ENCODE measurements around the gene DNASE1.

DNASE1 gene

DNA sequence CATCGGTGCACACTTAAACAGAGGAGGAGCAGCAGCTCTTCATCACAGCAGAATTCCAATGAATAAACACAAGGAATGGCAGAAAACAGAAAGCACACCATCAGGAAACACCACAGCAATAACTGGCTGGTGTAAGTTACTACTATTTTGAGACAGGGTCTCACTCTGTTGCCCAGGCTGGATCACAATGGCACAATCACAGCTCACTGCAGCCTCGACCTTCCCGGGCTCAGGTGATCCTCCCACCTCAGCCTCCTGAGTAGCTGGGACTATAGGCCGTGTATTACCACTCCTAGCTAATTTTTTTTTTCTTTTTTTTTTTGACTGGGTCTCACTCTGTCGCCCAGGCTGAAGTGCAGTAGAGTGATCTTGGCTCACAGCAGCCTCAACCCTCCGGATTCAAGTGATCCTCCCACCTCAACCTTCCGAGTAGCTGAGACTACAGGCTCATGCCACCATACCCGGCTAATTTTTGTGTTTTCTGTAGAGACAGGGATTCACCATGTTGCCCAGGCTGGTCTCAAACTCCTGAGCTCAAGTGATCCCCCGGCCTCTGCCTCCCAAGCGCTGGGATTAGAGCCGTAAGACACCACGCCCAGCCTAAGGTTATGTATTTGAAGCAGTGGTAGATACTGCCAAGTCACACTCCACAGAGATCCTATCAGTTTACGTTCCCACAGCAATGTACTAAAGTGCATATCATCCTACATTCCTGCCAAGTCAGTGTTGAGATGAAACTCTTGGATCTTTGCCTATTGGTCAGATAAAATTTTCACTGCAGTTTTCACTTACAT is 42.1 kb downstream of the DNASE1 start:
- no peak overlapping the region for H2BK5ac ChIP-seq (ENCODE audit: low read depth, low read length, poor library complexity, severe bottlenecking)
- H3K9me3 ChIP-seq (ENCODE audit: control insufficient read depth, low read length): no peaks in the 10 kb centered on the region
- H3K27me3 ChIP-seq (ENCODE audit: control insufficient read depth in 1 of 2, insufficient read depth in 1 of 2, low read length in 2 of 2): no peaks in the 10 kb centered on the region
- H2AK5ac ChIP-seq (ENCODE audit: low read length, severe bottlenecking): no peak overlapping the region
- no peak overlapping the region for H2BK15ac ChIP-seq (ENCODE audit: low read depth, poor library complexity, severe bottlenecking)
- no peak overlapping the region for H4K91ac ChIP-seq (ENCODE audit: low read length)
- no peak overlapping the region for H2BK120ac ChIP-seq (ENCODE audit: low read depth, low read length)
- H3K23ac ChIP-seq (ENCODE audit: low read length in 2 of 2): no peak overlapping the region
- H3K36me3 ChIP-seq (ENCODE audit: control insufficient read depth in 1 of 2, insufficient read depth in 2 of 2, low read depth in 1 of 2, low read length in 2 of 2): no peaks in the 10 kb centered on the region
- peak; percentile 46 for DNase-seq
- peak overlapping the region in 1 of 2 experiments; percentile 45 for H3K4me3 ChIP-seq (ENCODE audit: insufficient read depth in 1 of 2, low read depth in 1 of 2, low read length in 2 of 2)
- H3K14ac ChIP-seq (ENCODE audit: low read length in 2 of 2): no peak overlapping the region
- H3K9ac ChIP-seq (ENCODE audit: low read length): peak overlapping the region; percentile 70
- H3K27ac ChIP-seq (ENCODE audit: low read length, poor library complexity, severe bottlenecking): no peak overlapping the region
- H4K8ac ChIP-seq (ENCODE audit: low read length): no peak overlapping the region
- no peak overlapping the region for H3K18ac ChIP-seq (ENCODE audit: low read depth in 1 of 2, low read length in 2 of 2)
- H3K4ac ChIP-seq (ENCODE audit: low read depth in 1 of 2, low read length in 2 of 2): peak overlapping the region in 1 of 2 experiments; percentile 39
- H2AFZ ChIP-seq (ENCODE audit: low read depth, low read length): no peak overlapping the region
- H3K79me1 ChIP-seq (replicated peaks; ENCODE audit: low read length, poor library complexity, severe bottlenecking): peaks cover 21% of the 10 kb centered on the region
- H2BK12ac ChIP-seq (ENCODE audit: low read length in 2 of 2): peak overlapping the region in 1 of 2 experiments; percentile 6
- peaks cover 10% of the 10 kb centered on the region for H3K4me1 ChIP-seq (ENCODE audit: control insufficient read depth, insufficient read depth, low read depth, low read length)
- no peak overlapping the region for H3K4me2 ChIP-seq (ENCODE audit: low read length, poor library complexity, severe bottlenecking)
- WGBS: 94% methylated on average over 11 of the region's 13 CpGs

GRCh38 chr16:3698941-3699340 is 44.5 kb downstream of the DNASE1 start:
- 89% methylated on average over 4 of the region's 4 CpGs for WGBS
- H3K9me3 ChIP-seq (ENCODE audit: control insufficient read depth, low read length): no peaks in the 10 kb centered on the region

GRCh38 chr16:3701531-3701930 is 47.0 kb downstream of the DNASE1 start:
- no peak overlapping the region for H3K4me3 ChIP-seq (ENCODE audit: insufficient read depth in 1 of 2, low read depth in 1 of 2, low read length in 2 of 2)
- H2AFZ ChIP-seq (ENCODE audit: low read depth, low read length): no peak overlapping the region
- peaks cover 0 to 11% of the 10 kb centered on the region in 2 experiments for H3K36me3 ChIP-seq (ENCODE audit: control insufficient read depth in 1 of 2, insufficient read depth in 2 of 2, low read depth in 1 of 2, low read length in 2 of 2)
- no peak overlapping the region for H4K8ac ChIP-seq (ENCODE audit: low read length)
- no peak for DNase-seq
- H2BK120ac ChIP-seq (ENCODE audit: low read depth, low read length): no peak overlapping the region
- no peak overlapping the region for H4K91ac ChIP-seq (ENCODE audit: low read length)
- H3K79me1 ChIP-seq (replicated peaks; ENCODE audit: low read length, poor library complexity, severe bottlenecking): peaks cover 25% of the 10 kb centered on the region
- no peak overlapping the region for H3K4ac ChIP-seq (ENCODE audit: low read depth in 1 of 2, low read length in 2 of 2)
- peaks cover 6% of the 10 kb centered on the region for H3K4me1 ChIP-seq (ENCODE audit: control insufficient read depth, insufficient read depth, low read depth, low read length)
- no peaks in the 10 kb centered on the region for H3K27me3 ChIP-seq (ENCODE audit: control insufficient read depth in 1 of 2, insufficient read depth in 1 of 2, low read length in 2 of 2)
- H2AK5ac ChIP-seq (ENCODE audit: low read length, severe bottlenecking): no peak overlapping the region
- WGBS: 95% methylated on average over 4 of the region's 4 CpGs
- H2BK15ac ChIP-seq (ENCODE audit: low read depth, poor library complexity, severe bottlenecking): no peak overlapping the region
- no peak overlapping the region for H3K27ac ChIP-seq (ENCODE audit: low read length, poor library complexity, severe bottlenecking)
- H3K9ac ChIP-seq (ENCODE audit: low read length): no peak overlapping the region
- no peak overlapping the region for H3K4me2 ChIP-seq (ENCODE audit: low read length, poor library complexity, severe bottlenecking)
- H3K18ac ChIP-seq (ENCODE audit: low read depth in 1 of 2, low read length in 2 of 2): no peak overlapping the region
- H2BK12ac ChIP-seq (ENCODE audit: low read length in 2 of 2): no peak overlapping the region
- H3K23ac ChIP-seq (ENCODE audit: low read length in 2 of 2): no peak overlapping the region
- H3K9me3 ChIP-seq (ENCODE audit: control insufficient read depth, low read length): no peaks in the 10 kb centered on the region
- no peak overlapping the region for H3K14ac ChIP-seq (ENCODE audit: low read length in 2 of 2)
- H2BK5ac ChIP-seq (ENCODE audit: low read depth, low read length, poor library complexity, severe bottlenecking): no peak overlapping the region

More at GRCh38 chr16:3698941-3699340, 44.5 kb downstream of the DNASE1 start:
- Histone ChIP-seq H3K27ac (ENCODE audit: low read length, poor library complexity, severe bottlenecking) (no peak overlapping the region), H3K4me2 (ENCODE audit: low read length, poor library complexity, severe bottlenecking) (no peak overlapping the region), H2AFZ (ENCODE audit: low read depth, low read length) (no peak overlapping the region), H3K4me3 (ENCODE audit: insufficient read depth in 1 of 2, low read depth in 1 of 2, low read length in 2 of 2) (no peak overlapping the region), H3K79me1 (replicated peaks; ENCODE audit: low read length, poor library complexity, severe bottlenecking) (peaks cover 21% of the 10 kb centered on the region), H4K8ac (ENCODE audit: low read length) (peak overlapping the region; percentile 77), H3K4ac (ENCODE audit: low read depth in 1 of 2, low read length in 2 of 2) (no peak overlapping the region), H2BK120ac (ENCODE audit: low read depth, low read length) (no peak overlapping the region), H3K23ac (ENCODE audit: low read length in 2 of 2) (no peak overlapping the region), H2BK5ac (ENCODE audit: low read depth, low read length, poor library complexity, severe bottlenecking) (no peak overlapping the region), H3K4me1 (ENCODE audit: control insufficient read depth, insufficient read depth, low read depth, low read length) (peaks cover 10% of the 10 kb centered on the region), H3K14ac (ENCODE audit: low read length in 2 of 2) (no peak overlapping the region), H2AK5ac (ENCODE audit: low read length, severe bottlenecking) (no peak overlapping the region), H2BK15ac (ENCODE audit: low read depth, poor library complexity, severe bottlenecking) (no peak overlapping the region), H3K18ac (ENCODE audit: low read depth in 1 of 2, low read length in 2 of 2) (no peak overlapping the region), H3K9ac (ENCODE audit: low read length) (no peak overlapping the region), H3K27me3 (ENCODE audit: control insufficient read depth in 1 of 2, insufficient read depth in 1 of 2, low read length in 2 of 2) (no peaks in the 10 kb centered on the region), H4K91ac (ENCODE audit: low read length) (no peak overlapping the region), H2BK12ac (ENCODE audit: low read length in 2 of 2) (no peak overlapping the region), H3K36me3 (ENCODE audit: control insufficient read depth in 1 of 2, insufficient read depth in 2 of 2, low read depth in 1 of 2, low read length in 2 of 2) (peaks cover 0 to 11% of the 10 kb centered on the region in 2 experiments)
- DNase-seq: no peak

DNA sequence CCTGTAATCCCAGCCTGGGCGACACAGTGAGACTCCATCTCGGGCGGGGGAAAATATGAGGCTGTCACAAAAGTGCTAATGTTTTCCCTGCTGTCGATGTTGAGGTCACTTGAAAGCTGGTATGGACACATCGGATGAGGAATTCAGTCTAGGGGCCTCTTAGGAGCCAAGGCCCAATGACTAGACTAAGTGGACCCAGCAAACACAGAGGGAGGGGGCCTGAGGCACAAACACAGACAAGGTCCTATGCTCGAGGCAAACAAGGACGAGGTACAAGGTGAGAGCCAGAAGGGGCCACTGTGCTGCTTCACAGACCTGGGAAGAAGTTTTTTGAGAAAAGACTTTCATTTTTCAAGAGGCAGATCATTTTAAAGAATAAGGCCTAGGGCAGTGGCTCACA is 47.6 kb downstream of the DNASE1 start:
- 97% methylated on average over 7 of the region's 7 CpGs for WGBS
- Histone ChIP-seq H4K91ac (ENCODE audit: low read length) (no peak overlapping the region), H3K4ac (ENCODE audit: low read depth in 1 of 2, low read length in 2 of 2) (no peak overlapping the region)

More for the DNA sequence above, 47.6 kb downstream of the DNASE1 start:
- Histone ChIP-seq H3K18ac (ENCODE audit: low read depth in 1 of 2, low read length in 2 of 2) (no peak overlapping the region), H3K9ac (ENCODE audit: low read length) (no peak overlapping the region), H2AFZ (ENCODE audit: low read depth, low read length) (no peak overlapping the region), H2BK5ac (ENCODE audit: low read depth, low read length, poor library complexity, severe bottlenecking) (no peak overlapping the region), H3K4me1 (ENCODE audit: control insufficient read depth, insufficient read depth, low read depth, low read length) (peaks cover 3% of the 10 kb centered on the region), H3K9me3 (ENCODE audit: control insufficient read depth, low read length) (no peaks in the 10 kb centered on the region), H3K27me3 (ENCODE audit: control insufficient read depth in 1 of 2, insufficient read depth in 1 of 2, low read length in 2 of 2) (no peaks in the 10 kb centered on the region), H3K4me3 (ENCODE audit: insufficient read depth in 1 of 2, low read depth in 1 of 2, low read length in 2 of 2) (no peak overlapping the region), H2BK12ac (ENCODE audit: low read length in 2 of 2) (no peak overlapping the region), H4K8ac (ENCODE audit: low read length) (no peak overlapping the region), H3K4me2 (ENCODE audit: low read length, poor library complexity, severe bottlenecking) (no peak overlapping the region), H3K79me1 (replicated peaks; ENCODE audit: low read length, poor library complexity, severe bottlenecking) (peaks cover 25% of the 10 kb centered on the region), H2BK120ac (ENCODE audit: low read depth, low read length) (no peak overlapping the region), H2AK5ac (ENCODE audit: low read length, severe bottlenecking) (no peak overlapping the region), H3K23ac (ENCODE audit: low read length in 2 of 2) (no peak overlapping the region), H2BK15ac (ENCODE audit: low read depth, poor library complexity, severe bottlenecking) (no peak overlapping the region), H3K14ac (ENCODE audit: low read length in 2 of 2) (no peak overlapping the region), H3K27ac (ENCODE audit: low read length, poor library complexity, severe bottlenecking) (no peak overlapping the region), H3K36me3 (ENCODE audit: control insufficient read depth in 1 of 2, insufficient read depth in 2 of 2, low read depth in 1 of 2, low read length in 2 of 2) (peaks cover 0 to 11% of the 10 kb centered on the region in 2 experiments)
- no peak for DNase-seq
